ENCODE measurements around the gene OR2D3.
"Not testable (repeated sequence)": the region's sequence is repeated elsewhere in the genome, so short reads cannot be mapped to it uniquely, and the experiment has no call there.

The OR2D3 gene

DNA sequence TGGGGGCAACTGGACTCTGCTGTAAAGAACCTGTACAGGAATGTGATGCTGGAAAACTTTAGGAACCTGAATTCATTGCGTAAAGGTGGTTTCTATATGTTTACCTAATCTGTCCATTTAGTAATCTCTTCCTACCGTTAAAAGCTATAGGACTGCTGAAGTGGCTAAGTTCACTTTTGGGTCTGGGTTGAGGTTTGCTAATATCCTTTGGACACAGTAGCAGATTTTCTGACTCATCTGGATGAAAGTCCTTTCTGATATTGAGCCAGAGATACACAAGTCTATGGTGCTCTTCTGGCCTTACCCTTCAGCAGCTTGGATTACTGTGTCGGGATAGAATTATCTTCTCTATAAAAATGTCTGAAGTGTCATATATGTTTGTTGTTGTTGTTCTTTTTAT is 22.3 kb downstream of the OR2D3 start:
- Histone ChIP-seq H2AFZ (ENCODE audit: low read length) (no peak overlapping the region), H3K4me3 (ENCODE audit: low read depth, low read length, poor library complexity, severe bottlenecking) (no peak overlapping the region), H3K9ac (ENCODE audit: low read length) (no peak overlapping the region), H3K9me3 (ENCODE audit: low read length) (no peaks in the 10 kb centered on the region), H3K9me2 (ENCODE audit: low read depth, low read length) (no peaks in the 10 kb centered on the region), H4K20me1 (ENCODE audit: insufficient read depth, low read length) (no peaks in the 10 kb centered on the region), H3K79me2 (ENCODE audit: insufficient read depth, low read length) (no peaks in the 10 kb centered on the region), H3K27ac (ENCODE audit: low read depth, low read length, poor library complexity, severe bottlenecking) (no peak overlapping the region), H3F3A (ENCODE audit: insufficient read depth, low read length) (no peaks in the 10 kb centered on the region), H3K4me1 (ENCODE audit: insufficient read depth, low read length, severe bottlenecking) (no peaks in the 10 kb centered on the region), H3K36me3 (ENCODE audit: insufficient read depth, low read length) (peaks cover 64% of the 10 kb centered on the region), H3K4me2 (ENCODE audit: low read length) (no peak overlapping the region), H3K27me3 (ENCODE audit: insufficient read depth, low read length) (no peaks in the 10 kb centered on the region)
- TF ChIP-seq, protein P1, sequence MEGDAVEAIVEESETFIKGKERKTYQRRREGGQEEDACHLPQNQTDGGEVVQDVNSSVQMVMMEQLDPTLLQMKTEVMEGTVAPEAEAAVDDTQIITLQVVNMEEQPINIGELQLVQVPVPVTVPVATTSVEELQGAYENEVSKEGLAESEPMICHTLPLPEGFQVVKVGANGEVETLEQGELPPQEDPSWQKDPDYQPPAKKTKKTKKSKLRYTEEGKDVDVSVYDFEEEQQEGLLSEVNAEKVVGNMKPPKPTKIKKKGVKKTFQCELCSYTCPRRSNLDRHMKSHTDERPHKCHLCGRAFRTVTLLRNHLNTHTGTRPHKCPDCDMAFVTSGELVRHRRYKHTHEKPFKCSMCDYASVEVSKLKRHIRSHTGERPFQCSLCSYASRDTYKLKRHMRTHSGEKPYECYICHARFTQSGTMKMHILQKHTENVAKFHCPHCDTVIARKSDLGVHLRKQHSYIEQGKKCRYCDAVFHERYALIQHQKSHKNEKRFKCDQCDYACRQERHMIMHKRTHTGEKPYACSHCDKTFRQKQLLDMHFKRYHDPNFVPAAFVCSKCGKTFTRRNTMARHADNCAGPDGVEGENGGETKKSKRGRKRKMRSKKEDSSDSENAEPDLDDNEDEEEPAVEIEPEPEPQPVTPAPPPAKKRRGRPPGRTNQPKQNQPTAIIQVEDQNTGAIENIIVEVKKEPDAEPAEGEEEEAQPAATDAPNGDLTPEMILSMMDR (IDR thresholded peaks at IDR 0.05; ENCODE audit: low read length) = no peak
- no peak for TF ChIP-seq EZH2 (IDR thresholded peaks at IDR 0.05; ENCODE audit: borderline replicate concordance, low read length)

DNA sequence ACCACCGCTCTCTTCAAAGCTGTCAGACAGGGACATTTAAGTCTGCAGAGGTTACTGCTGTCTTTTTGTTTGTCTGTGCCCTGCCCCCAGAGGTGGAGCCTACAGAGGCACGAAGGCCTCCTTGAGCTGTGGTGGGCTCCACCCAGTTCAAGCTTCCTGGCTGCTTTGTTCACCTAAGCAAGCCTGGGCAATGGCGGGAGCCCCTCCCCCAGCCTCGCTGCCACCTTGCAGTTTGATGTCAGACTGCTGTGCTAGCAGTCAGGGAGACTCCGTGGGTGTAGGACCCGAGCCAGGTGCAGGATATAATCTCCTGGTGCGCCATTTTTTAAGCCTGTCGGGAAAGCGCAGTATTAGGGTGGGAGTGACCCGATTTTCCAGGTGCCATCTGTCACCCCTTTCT is 33.4 kb downstream of the OR2D3 start:
- H3F3A ChIP-seq (ENCODE audit: insufficient read depth, low read length); H2AFZ ChIP-seq (ENCODE audit: low read length); H3K9ac ChIP-seq (ENCODE audit: low read length); H3K4me2 ChIP-seq (ENCODE audit: low read length); H3K9me2 ChIP-seq (ENCODE audit: low read depth, low read length); H3K79me2 ChIP-seq (ENCODE audit: insufficient read depth, low read length); H3K4me1 ChIP-seq (ENCODE audit: insufficient read depth, low read length, severe bottlenecking); H4K20me1 ChIP-seq (ENCODE audit: insufficient read depth, low read length); H3K27ac ChIP-seq (ENCODE audit: low read depth, low read length, poor library complexity, severe bottlenecking); H3K9me3 ChIP-seq (ENCODE audit: low read length); H3K4me3 ChIP-seq (ENCODE audit: low read depth, low read length, poor library complexity, severe bottlenecking); H3K27me3 ChIP-seq (ENCODE audit: insufficient read depth, low read length): not testable (repeated sequence)
- peaks cover 40% of the 10 kb centered on the region for H3K36me3 ChIP-seq (ENCODE audit: insufficient read depth, low read length)

DNA sequence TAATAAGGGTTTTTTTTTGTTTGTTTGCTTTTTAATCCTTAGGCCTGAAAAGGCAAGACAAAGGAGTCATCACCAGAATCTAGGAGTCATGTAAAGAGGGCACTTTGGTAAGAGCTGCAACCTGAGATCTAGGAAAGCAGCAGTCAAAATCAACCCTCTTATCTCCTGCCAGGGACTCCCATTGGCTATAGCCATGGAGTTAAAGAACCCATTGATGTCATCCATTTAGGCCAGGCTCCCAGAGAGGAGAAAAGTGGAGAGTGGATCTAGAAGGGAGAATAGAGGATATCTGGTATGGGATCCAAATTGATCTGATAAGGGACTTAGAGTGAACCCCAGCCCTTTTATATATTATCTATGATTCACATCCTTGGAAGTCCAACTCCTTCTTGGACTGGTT is 41.3 kb downstream of the OR2D3 start:
- no peak overlapping the region for H3K27ac ChIP-seq (ENCODE audit: low read depth, low read length, poor library complexity, severe bottlenecking)
- peaks cover 30% of the 10 kb centered on the region for H3K36me3 ChIP-seq (ENCODE audit: insufficient read depth, low read length)
- H3K27me3 ChIP-seq (ENCODE audit: insufficient read depth, low read length) = no peaks in the 10 kb centered on the region
- no peaks in the 10 kb centered on the region for H3K79me2 ChIP-seq (ENCODE audit: insufficient read depth, low read length)
- H3F3A ChIP-seq (ENCODE audit: insufficient read depth, low read length) = no peaks in the 10 kb centered on the region
- no peak overlapping the region for H2AFZ ChIP-seq (ENCODE audit: low read length)
- no peaks in the 10 kb centered on the region for H3K9me2 ChIP-seq (ENCODE audit: low read depth, low read length)
- H3K4me2 ChIP-seq (ENCODE audit: low read length) = no peak overlapping the region
- no peaks in the 10 kb centered on the region for H3K9me3 ChIP-seq (ENCODE audit: low read length)
- H3K4me1 ChIP-seq (ENCODE audit: insufficient read depth, low read length, severe bottlenecking) = no peaks in the 10 kb centered on the region
- no peak overlapping the region for H3K9ac ChIP-seq (ENCODE audit: low read length)
- no peak for TF ChIP-seq EZH2 (IDR thresholded peaks at IDR 0.05; ENCODE audit: borderline replicate concordance, low read length)
- TF ChIP-seq, protein P1 (IDR thresholded peaks at IDR 0.05; ENCODE audit: low read length) = no peak
- no peaks in the 10 kb centered on the region for H4K20me1 ChIP-seq (ENCODE audit: insufficient read depth, low read length)
- no peak overlapping the region for H3K4me3 ChIP-seq (ENCODE audit: low read depth, low read length, poor library complexity, severe bottlenecking)

DNA sequence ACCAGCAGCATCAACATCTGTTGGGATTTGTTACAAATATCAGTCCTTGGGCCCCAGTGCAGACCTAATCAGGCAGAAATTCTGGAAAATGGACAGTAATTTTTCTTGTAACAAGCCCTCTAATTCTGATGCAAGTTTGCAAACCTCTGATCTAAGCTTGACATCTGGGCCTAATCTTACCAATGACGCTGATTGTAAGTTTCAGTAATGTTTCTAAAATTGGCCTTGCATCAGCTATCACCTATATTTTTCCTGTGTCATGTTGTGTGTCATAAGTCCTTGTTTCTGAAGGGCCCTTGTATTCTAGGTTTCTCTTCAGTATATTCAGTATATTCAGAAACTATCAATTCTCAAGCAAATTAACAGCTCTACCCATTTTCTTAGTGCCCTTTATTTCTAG is 41.9 kb downstream of the OR2D3 start:
- H3F3A ChIP-seq (ENCODE audit: insufficient read depth, low read length) = no peaks in the 10 kb centered on the region
- no peak overlapping the region for H2AFZ ChIP-seq (ENCODE audit: low read length)
- H3K79me2 ChIP-seq (ENCODE audit: insufficient read depth, low read length) = no peaks in the 10 kb centered on the region
- TF ChIP-seq, protein P1 (IDR thresholded peaks at IDR 0.05; ENCODE audit: low read length) = no peak
- TF ChIP-seq EZH2 (IDR thresholded peaks at IDR 0.05; ENCODE audit: borderline replicate concordance, low read length) = no peak
- no peaks in the 10 kb centered on the region for H3K27me3 ChIP-seq (ENCODE audit: insufficient read depth, low read length)
- H3K9me2 ChIP-seq (ENCODE audit: low read depth, low read length) = no peaks in the 10 kb centered on the region
- no peak overlapping the region for H3K4me3 ChIP-seq (ENCODE audit: low read depth, low read length, poor library complexity, severe bottlenecking)
- H3K9me3 ChIP-seq (ENCODE audit: low read length) = no peaks in the 10 kb centered on the region
- H3K27ac ChIP-seq (ENCODE audit: low read depth, low read length, poor library complexity, severe bottlenecking) = no peak overlapping the region
- peaks cover 25% of the 10 kb centered on the region for H3K36me3 ChIP-seq (ENCODE audit: insufficient read depth, low read length)
- no peak overlapping the region for H3K9ac ChIP-seq (ENCODE audit: low read length)
- H4K20me1 ChIP-seq (ENCODE audit: insufficient read depth, low read length) = no peaks in the 10 kb centered on the region
- H3K4me1 ChIP-seq (ENCODE audit: insufficient read depth, low read length, severe bottlenecking) = no peaks in the 10 kb centered on the region
- no peak overlapping the region for H3K4me2 ChIP-seq (ENCODE audit: low read length)

Data from OCI-LY1 (cell line).